Measurements from ENCODE around the gene ZNF33A.
"Not testable (repeated sequence)": the region's sequence is repeated elsewhere in the genome, so short reads cannot be mapped to it uniquely, and the experiment has no call there.

Gene ZNF33A

GRCh38 chr10:38007551-38007950, 2.9 kb upstream of the ZNF33A start:
- no peak overlapping the region for H3K4me3 ChIP-seq (ENCODE audit: low read length)
- H3K9me3 ChIP-seq (ENCODE audit: control insufficient read depth, low read length), result no peaks in the 10 kb centered on the region

GRCh38 chr10:38007991-38008390, 2.5 kb upstream of the ZNF33A start:
- no peak overlapping the region for H3K4me3 ChIP-seq (ENCODE audit: low read length)
- H3K36me3 ChIP-seq (ENCODE audit: control insufficient read depth, insufficient read depth, low read length), result no peaks in the 10 kb centered on the region
- peaks cover 7% of the 10 kb centered on the region for H3K4me1 ChIP-seq (ENCODE audit: control insufficient read depth, insufficient read depth, low read length)
- no peaks in the 10 kb centered on the region for H3K9me3 ChIP-seq (ENCODE audit: control insufficient read depth, low read length)
- no peak overlapping the region for H3K9ac ChIP-seq (ENCODE audit: low read length)
- no peaks in the 10 kb centered on the region for H3K27me3 ChIP-seq (ENCODE audit: control insufficient read depth, insufficient read depth, low read length)

More at GRCh38 chr10:38007551-38007950, 2.9 kb upstream of the ZNF33A start:
- Histone ChIP-seq H3K4me1 (ENCODE audit: control insufficient read depth, insufficient read depth, low read length) (peaks cover 7% of the 10 kb centered on the region), H3K27me3 (ENCODE audit: control insufficient read depth, insufficient read depth, low read length) (no peaks in the 10 kb centered on the region), H3K9ac (ENCODE audit: low read length) (no peak overlapping the region), H3K36me3 (ENCODE audit: control insufficient read depth, insufficient read depth, low read length) (no peaks in the 10 kb centered on the region)

DNA sequence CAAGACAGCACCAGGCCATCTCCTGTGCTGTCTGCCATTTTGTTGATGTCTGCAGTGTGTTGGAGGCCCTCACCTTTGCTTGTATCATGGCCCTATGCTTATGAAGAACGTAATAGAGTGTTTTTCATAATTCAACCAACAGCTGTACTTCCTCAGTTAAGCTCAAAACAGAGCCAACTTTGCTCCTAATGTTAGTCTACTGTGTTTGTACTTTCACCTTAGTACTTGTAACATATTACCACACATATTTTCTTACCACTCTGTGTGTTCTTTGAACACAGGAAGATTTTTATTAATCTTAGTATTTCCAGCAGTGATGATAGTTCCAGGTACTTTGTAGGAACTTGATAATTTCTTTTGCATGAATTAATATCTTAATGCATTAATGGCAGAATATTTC, 5.9 kb downstream of the ZNF33A start:
- H3K9ac ChIP-seq (ENCODE audit: low read length), result no peak overlapping the region
- H3K36me3 ChIP-seq (ENCODE audit: control insufficient read depth, insufficient read depth, low read length), result no peaks in the 10 kb centered on the region
- H3K27me3 ChIP-seq (ENCODE audit: control insufficient read depth, insufficient read depth, low read length), result no peaks in the 10 kb centered on the region
- H3K4me3 ChIP-seq (ENCODE audit: low read length), result no peak overlapping the region
- no peaks in the 10 kb centered on the region for H3K9me3 ChIP-seq (ENCODE audit: control insufficient read depth, low read length)
- peaks cover 7% of the 10 kb centered on the region for H3K4me1 ChIP-seq (ENCODE audit: control insufficient read depth, insufficient read depth, low read length)

GRCh38 chr10:38019124-38019523, 8.6 kb downstream of the ZNF33A start:
- not testable (repeated sequence) for H3K27me3 ChIP-seq (ENCODE audit: control insufficient read depth, insufficient read depth, low read length); H3K9me3 ChIP-seq (ENCODE audit: control insufficient read depth, low read length); H3K4me1 ChIP-seq (ENCODE audit: control insufficient read depth, insufficient read depth, low read length); H3K36me3 ChIP-seq (ENCODE audit: control insufficient read depth, insufficient read depth, low read length); H3K4me3 ChIP-seq (ENCODE audit: low read length); H3K9ac ChIP-seq (ENCODE audit: low read length)

DNA sequence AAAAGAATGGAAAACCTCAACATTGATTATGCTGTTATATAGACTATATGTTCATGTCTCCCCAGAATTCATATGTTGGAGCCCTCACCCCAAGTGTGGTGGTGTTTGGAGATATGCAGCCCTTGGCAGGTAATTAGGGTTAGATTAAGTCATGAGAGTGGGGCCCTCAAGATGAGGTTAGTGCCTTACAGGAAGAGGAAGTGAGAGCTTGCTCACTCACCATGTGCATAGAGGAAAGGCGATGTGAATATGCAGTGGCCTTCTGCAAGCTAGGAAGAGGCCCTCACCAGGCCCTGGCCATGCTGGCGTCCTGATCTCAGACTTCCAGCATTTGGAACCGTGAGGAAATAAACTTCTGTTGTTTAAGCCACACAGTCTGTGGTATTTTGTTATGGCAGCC, 14.8 kb downstream of the ZNF33A start:
- no peak overlapping the region for H3K4me3 ChIP-seq (ENCODE audit: low read length)
- no peaks in the 10 kb centered on the region for H3K4me1 ChIP-seq (ENCODE audit: control insufficient read depth, insufficient read depth, low read length)
- H3K27me3 ChIP-seq (ENCODE audit: control insufficient read depth, insufficient read depth, low read length), result no peaks in the 10 kb centered on the region
- H3K9me3 ChIP-seq (ENCODE audit: control insufficient read depth, low read length), result no peaks in the 10 kb centered on the region
- no peaks in the 10 kb centered on the region for H3K36me3 ChIP-seq (ENCODE audit: control insufficient read depth, insufficient read depth, low read length)
- no peak overlapping the region for H3K9ac ChIP-seq (ENCODE audit: low read length)

- Histone ChIP-seq H3K9me3 (ENCODE audit: control insufficient read depth, low read length) (no peaks in the 10 kb centered on the region), H3K36me3 (ENCODE audit: control insufficient read depth, insufficient read depth, low read length) (no peaks in the 10 kb centered on the region), H3K9ac (ENCODE audit: low read length) (no peak overlapping the region), H3K4me3 (ENCODE audit: low read length) (no peak overlapping the region), H3K27me3 (ENCODE audit: control insufficient read depth, insufficient read depth, low read length) (no peaks in the 10 kb centered on the region), H3K4me1 (ENCODE audit: control insufficient read depth, insufficient read depth, low read length) (no peaks in the 10 kb centered on the region)
These were observed 17.5 kb downstream of the ZNF33A start for GRCh38 chr10:38027986-38028385.

GRCh38 chr10:38032886-38033285, 22.4 kb downstream of the ZNF33A start:
- Histone ChIP-seq H3K4me1 (ENCODE audit: control insufficient read depth, insufficient read depth, low read length) (no peaks in the 10 kb centered on the region), H3K27me3 (ENCODE audit: control insufficient read depth, insufficient read depth, low read length) (no peaks in the 10 kb centered on the region), H3K4me3 (ENCODE audit: low read length) (no peak overlapping the region), H3K9me3 (ENCODE audit: control insufficient read depth, low read length) (no peaks in the 10 kb centered on the region), H3K36me3 (ENCODE audit: control insufficient read depth, insufficient read depth, low read length) (peaks cover 7% of the 10 kb centered on the region), H3K9ac (ENCODE audit: low read length) (no peak overlapping the region)

DNA sequence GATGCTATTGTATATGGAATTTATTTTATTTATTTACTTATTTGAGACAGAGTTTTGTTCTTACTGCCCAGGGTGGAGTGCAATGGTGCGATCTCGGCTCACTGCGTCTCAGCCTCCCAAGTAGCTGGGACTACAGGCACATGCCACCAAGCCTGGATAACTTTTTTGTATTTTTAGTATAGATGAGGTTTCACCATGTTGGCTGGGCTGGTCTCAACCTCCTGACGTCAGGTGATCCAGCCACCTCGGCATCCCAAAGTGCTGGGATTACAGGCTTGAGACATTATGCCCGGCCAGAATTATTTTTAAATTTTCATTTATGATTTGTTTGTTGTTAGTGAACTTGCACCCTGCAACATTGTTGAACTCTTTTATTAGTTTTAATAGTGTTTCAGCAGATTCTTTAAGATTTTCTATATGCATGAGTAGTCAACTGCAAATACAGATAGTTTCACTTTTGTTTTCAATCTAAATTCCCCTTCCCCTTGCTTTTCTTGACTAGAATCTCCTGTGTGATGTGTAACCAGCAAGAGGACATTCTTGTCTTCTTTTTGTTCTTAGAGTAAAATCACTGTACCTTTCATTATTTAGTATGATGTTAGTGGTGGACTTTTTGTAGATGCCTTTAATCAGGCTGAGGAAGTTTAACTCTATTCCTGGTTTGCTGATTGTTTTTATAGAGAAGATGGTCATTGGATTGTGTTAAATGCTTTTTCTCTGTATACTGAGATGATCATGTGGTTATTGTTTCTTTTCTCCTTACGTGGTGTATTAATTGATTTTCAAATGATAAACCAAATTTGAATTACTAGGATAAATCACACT, 27.8 kb downstream of the ZNF33A start:
- no peaks in the 10 kb centered on the region for H3K4me1 ChIP-seq (ENCODE audit: control insufficient read depth, insufficient read depth, low read length)
- H3K9me3 ChIP-seq (ENCODE audit: control insufficient read depth, low read length), result no peaks in the 10 kb centered on the region
- H3K9ac ChIP-seq (ENCODE audit: low read length), result no peak overlapping the region
- peaks cover 7% of the 10 kb centered on the region for H3K36me3 ChIP-seq (ENCODE audit: control insufficient read depth, insufficient read depth, low read length)
- no peak overlapping the region for H3K4me3 ChIP-seq (ENCODE audit: low read length)
- H3K27me3 ChIP-seq (ENCODE audit: control insufficient read depth, insufficient read depth, low read length), result no peaks in the 10 kb centered on the region

- peaks cover 7% of the 10 kb centered on the region for H3K36me3 ChIP-seq (ENCODE audit: control insufficient read depth, insufficient read depth, low read length)
These were observed 28.4 kb downstream of the ZNF33A start for GRCh38 chr10:38038932-38039245.

GRCh38 chr10:38043516-38043915, 33.0 kb downstream of the ZNF33A start:
- H3K36me3 ChIP-seq (ENCODE audit: control insufficient read depth, insufficient read depth, low read length), result no peaks in the 10 kb centered on the region
- no peaks in the 10 kb centered on the region for H3K27me3 ChIP-seq (ENCODE audit: control insufficient read depth, insufficient read depth, low read length)
- no peaks in the 10 kb centered on the region for H3K4me1 ChIP-seq (ENCODE audit: control insufficient read depth, insufficient read depth, low read length)
- H3K4me3 ChIP-seq (ENCODE audit: low read length), result no peak overlapping the region
- no peaks in the 10 kb centered on the region for H3K9me3 ChIP-seq (ENCODE audit: control insufficient read depth, low read length)
- no peak overlapping the region for H3K9ac ChIP-seq (ENCODE audit: low read length)

More at GRCh38 chr10:38038932-38039245, 28.4 kb downstream of the ZNF33A start:
- H3K9me3 ChIP-seq (ENCODE audit: control insufficient read depth, low read length), result no peaks in the 10 kb centered on the region
- H3K4me1 ChIP-seq (ENCODE audit: control insufficient read depth, insufficient read depth, low read length), result no peaks in the 10 kb centered on the region
- no peak overlapping the region for H3K4me3 ChIP-seq (ENCODE audit: low read length)
- no peaks in the 10 kb centered on the region for H3K27me3 ChIP-seq (ENCODE audit: control insufficient read depth, insufficient read depth, low read length)
- no peak overlapping the region for H3K9ac ChIP-seq (ENCODE audit: low read length)

DNA sequence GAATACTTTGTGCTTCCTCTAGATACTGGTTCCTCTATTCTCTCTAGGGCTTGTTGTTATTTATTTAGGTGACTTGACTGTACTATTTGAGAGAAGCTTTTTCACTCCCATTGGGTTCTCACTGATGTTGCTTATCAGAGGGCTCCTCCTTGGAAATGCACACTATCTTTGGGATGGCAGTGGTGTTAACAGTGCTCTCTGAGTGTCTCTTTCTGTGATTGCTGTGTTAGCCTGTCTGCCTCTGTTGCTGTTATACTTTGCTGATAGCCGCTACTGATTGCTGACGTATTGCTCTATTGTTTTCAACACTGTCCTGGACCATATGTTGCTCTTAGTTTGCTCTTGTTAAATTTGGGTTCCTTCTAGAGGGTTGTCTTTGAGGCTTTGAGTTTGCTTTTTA, 34.7 kb downstream of the ZNF33A start:
- Histone ChIP-seq H3K9me3 (ENCODE audit: control insufficient read depth, low read length) (no peaks in the 10 kb centered on the region), H3K4me3 (ENCODE audit: low read length) (no peak overlapping the region), H3K4me1 (ENCODE audit: control insufficient read depth, insufficient read depth, low read length) (no peaks in the 10 kb centered on the region), H3K9ac (ENCODE audit: low read length) (no peak overlapping the region), H3K36me3 (ENCODE audit: control insufficient read depth, insufficient read depth, low read length) (no peaks in the 10 kb centered on the region), H3K27me3 (ENCODE audit: control insufficient read depth, insufficient read depth, low read length) (no peaks in the 10 kb centered on the region)

DNA sequence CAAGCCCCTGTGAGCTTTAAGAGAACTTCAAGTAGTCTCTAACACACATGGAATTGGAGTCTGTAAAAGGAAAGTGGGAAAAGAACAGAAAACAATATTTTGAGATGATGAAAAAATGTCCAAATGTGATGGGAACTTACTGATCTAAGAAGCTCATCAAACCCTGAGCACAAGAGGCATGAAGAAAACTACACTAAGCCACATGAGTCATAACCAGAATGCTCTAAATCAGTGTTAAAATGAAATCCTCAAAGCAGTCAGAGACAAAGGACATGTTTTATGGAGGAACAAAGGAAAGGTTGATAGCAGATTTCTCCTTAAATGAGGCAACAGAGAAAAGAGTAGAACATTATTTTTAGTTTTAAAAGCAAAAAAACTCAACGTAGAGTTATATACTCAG, 37.2 kb downstream of the ZNF33A start:
- no peak overlapping the region for H3K9ac ChIP-seq (ENCODE audit: low read length)
- no peak overlapping the region for H3K4me3 ChIP-seq (ENCODE audit: low read length)
- H3K27me3 ChIP-seq (ENCODE audit: control insufficient read depth, insufficient read depth, low read length), result no peaks in the 10 kb centered on the region
- no peaks in the 10 kb centered on the region for H3K4me1 ChIP-seq (ENCODE audit: control insufficient read depth, insufficient read depth, low read length)
- no peaks in the 10 kb centered on the region for H3K9me3 ChIP-seq (ENCODE audit: control insufficient read depth, low read length)
- H3K36me3 ChIP-seq (ENCODE audit: control insufficient read depth, insufficient read depth, low read length), result no peaks in the 10 kb centered on the region

DNA sequence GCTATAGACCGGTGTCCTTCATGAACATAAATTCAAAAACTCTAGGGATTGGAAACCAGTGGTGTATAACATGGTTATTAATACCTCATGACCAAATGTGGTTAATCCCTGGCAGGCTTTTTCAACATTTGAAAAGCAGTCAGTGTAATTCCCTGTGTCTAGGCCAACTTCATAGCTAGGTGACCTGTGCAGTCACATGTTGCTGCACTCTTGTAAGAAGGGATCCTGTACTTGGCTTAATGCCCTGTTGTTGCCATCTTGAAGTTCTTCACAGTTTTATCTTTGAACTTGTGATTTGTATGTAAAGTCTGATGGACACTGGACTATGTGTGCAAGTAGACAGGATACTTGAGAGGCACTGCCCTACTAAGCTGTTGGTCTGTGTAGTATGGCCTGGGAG, 39.7 kb downstream of the ZNF33A start:
- H3K4me3 ChIP-seq (ENCODE audit: low read length), result no peak overlapping the region
- H3K9me3 ChIP-seq (ENCODE audit: control insufficient read depth, low read length), result peaks cover 5% of the 10 kb centered on the region
- no peaks in the 10 kb centered on the region for H3K36me3 ChIP-seq (ENCODE audit: control insufficient read depth, insufficient read depth, low read length)
- no peak overlapping the region for H3K9ac ChIP-seq (ENCODE audit: low read length)
- no peaks in the 10 kb centered on the region for H3K4me1 ChIP-seq (ENCODE audit: control insufficient read depth, insufficient read depth, low read length)
- H3K27me3 ChIP-seq (ENCODE audit: control insufficient read depth, insufficient read depth, low read length), result no peaks in the 10 kb centered on the region
